Loucy (cell line): ENCODE data around the gene ST3GAL3.

ENCODE experiments used
- CTCF ChIP-seq: fragments of 200-600 bp; sonication (generic); conservative IDR thresholded peaks from 2 replicates; pipeline ENCODE4 v1.5.1; 2014; ENCODE audit warnings: mild to moderate bottlenecking, antibody characterized with exemption, low read length
- EZH2phosphoT487 ChIP-seq: fragments of 200-600 bp; IDR thresholded peaks from 2 replicates; pipeline ENCODE4 v1.6.1; 2018; ENCODE audit warnings: antibody characterized with exemption, mild to moderate bottlenecking, moderate library complexity, borderline replicate concordance

GRCh38 chr1:43960798-43961197, 253.5 kb downstream of the ST3GAL3 start:
- TF ChIP-seq CTCF (no peak), EZH2phosphoT487 (no peak)
